Endothelial cell of umbilical vein (primary cell): Measurements from ENCODE around the gene ADCY9.

Source experiments
- EZH2 ChIP-seq: IDR thresholded peaks from 2 replicates; pipeline ENCODE4 v1.6.1; 2012; ENCODE audit warnings: borderline replicate concordance, low read depth, mild to moderate bottlenecking, moderate library complexity, low read length, inconsistent platforms; ENCODE audit not compliant: severe bottlenecking
- JUN ChIP-seq: IDR thresholded peaks from 2 replicates; pipeline ENCODE4 v1.6.1; 2011; ENCODE audit warnings: borderline replicate concordance, low read depth; ENCODE audit not compliant: insufficient read length, insufficient read depth
- POLR2A ChIP-seq: IDR thresholded peaks from 2 replicates; pipeline ENCODE4 v1.6.1; 2012; ENCODE audit warnings: low read depth, mild to moderate bottlenecking, control low read depth, low read length
- POLR2AphosphoS5 ChIP-seq: IDR thresholded peaks from 2 replicates; pipeline ENCODE4 v1.6.1; 2012; ENCODE audit warnings: low read depth, mild to moderate bottlenecking, control low read depth, low read length, moderate library complexity; ENCODE audit not compliant: insufficient read depth
- TF ChIP-seq, protein P1 (sequence below), 2 donors: IDR thresholded peaks; 1 replicate in 1 of 2; 2 replicates in 1 of 2; pipeline ENCODE4 v1.5.1; 2011; ENCODE audit warnings: low read length in 2 of 2, mild to moderate bottlenecking in 2 of 2, moderate library complexity in 2 of 2, control low read depth in 1 of 2, inconsistent platforms in 1 of 2, low read depth in 1 of 2; ENCODE audit not compliant: insufficient read depth in 1 of 2; ENCODE audit errors: extremely low read depth in 1 of 2

DNA sequence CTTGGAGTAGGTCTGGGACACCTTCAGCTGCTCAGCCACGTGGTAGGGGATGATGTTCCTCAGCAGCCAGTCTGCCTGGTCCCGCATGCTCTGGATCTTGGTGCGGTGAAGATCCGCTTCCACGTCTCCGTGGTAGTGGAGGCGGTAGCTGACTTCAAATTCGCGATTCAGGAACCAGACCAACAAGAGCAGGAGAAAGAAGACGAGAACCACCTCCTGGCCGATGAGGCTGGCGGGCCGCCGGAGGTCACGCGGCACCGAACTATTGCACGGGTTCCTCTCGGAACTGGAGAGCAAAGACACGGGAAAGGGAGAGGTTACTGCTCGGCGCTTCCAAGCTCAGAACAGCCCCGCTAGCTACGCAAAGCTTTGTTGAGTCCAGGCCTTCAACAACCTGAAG, 149.6 kb downstream of the ADCY9 start:
- TF ChIP-seq, protein P1, sequence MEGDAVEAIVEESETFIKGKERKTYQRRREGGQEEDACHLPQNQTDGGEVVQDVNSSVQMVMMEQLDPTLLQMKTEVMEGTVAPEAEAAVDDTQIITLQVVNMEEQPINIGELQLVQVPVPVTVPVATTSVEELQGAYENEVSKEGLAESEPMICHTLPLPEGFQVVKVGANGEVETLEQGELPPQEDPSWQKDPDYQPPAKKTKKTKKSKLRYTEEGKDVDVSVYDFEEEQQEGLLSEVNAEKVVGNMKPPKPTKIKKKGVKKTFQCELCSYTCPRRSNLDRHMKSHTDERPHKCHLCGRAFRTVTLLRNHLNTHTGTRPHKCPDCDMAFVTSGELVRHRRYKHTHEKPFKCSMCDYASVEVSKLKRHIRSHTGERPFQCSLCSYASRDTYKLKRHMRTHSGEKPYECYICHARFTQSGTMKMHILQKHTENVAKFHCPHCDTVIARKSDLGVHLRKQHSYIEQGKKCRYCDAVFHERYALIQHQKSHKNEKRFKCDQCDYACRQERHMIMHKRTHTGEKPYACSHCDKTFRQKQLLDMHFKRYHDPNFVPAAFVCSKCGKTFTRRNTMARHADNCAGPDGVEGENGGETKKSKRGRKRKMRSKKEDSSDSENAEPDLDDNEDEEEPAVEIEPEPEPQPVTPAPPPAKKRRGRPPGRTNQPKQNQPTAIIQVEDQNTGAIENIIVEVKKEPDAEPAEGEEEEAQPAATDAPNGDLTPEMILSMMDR (IDR thresholded peaks at IDR 0.05; ENCODE audit: extremely low read depth in 1 of 2, insufficient read depth in 1 of 2, low read depth in 1 of 2, low read length in 2 of 2): no peak
- no peak for TF ChIP-seq EZH2
- no peak for TF ChIP-seq JUN
- no peak for TF ChIP-seq POLR2A
- no peak for TF ChIP-seq POLR2AphosphoS5
